GM19463 (cell line): ENCODE results near the gene PIAS3.
A peak's percentile ranks its signal among the peaks of the same experiment; 100 is the strongest.
"Not testable (repeated sequence)": the region's sequence is repeated elsewhere in the genome, so short reads cannot be mapped to it uniquely, and the experiment has no call there.

Experiments used
- ATAC-seq: cut with Tn5 transposase; IDR thresholded peaks from one replicate; pipeline ENCODE4 v1.9.1; 2021; ENCODE audit warnings: mild to moderate bottlenecking, moderate library complexity; ENCODE audit not compliant: unreplicated experiment

The PIAS3 gene

GRCh38 chr1:145877923-145878486 is 19.1 kb upstream of the PIAS3 start:
- ATAC-seq, result no peak

- ATAC-seq, result no peak
These were observed 15.8 kb upstream of the PIAS3 start for GRCh38 chr1:145874646-145875045.

GRCh38 chr1:145871994-145872924 is 13.4 kb upstream of the PIAS3 start:
- ATAC-seq, result no peak

- ATAC-seq, result no peak
These were observed 9.4 kb upstream of the PIAS3 start for GRCh38 chr1:145868232-145868631.

- no peak for ATAC-seq
These were observed 4.6 kb upstream of the PIAS3 start for GRCh38 chr1:145863282-145864018.

- peak; percentile 67 for ATAC-seq
These were observed 676 bp upstream of the PIAS3 start for GRCh38 chr1:145859491-145860023.

GRCh38 chr1:145858238-145858900 is 512 bp downstream of the PIAS3 start:
- ATAC-seq, result peak; percentile 17

GRCh38 chr1:145857170-145857569 is 1.7 kb downstream of the PIAS3 start:
- no peak for ATAC-seq

GRCh38 chr1:145855426-145855948 is 3.4 kb downstream of the PIAS3 start:
- no peak for ATAC-seq

GRCh38 chr1:145849356-145850160 is 9.3 kb downstream of the PIAS3 start:
- ATAC-seq, result no peak

GRCh38 chr1:145847827-145848226 is 11.1 kb downstream of the PIAS3 start:
- no peak for ATAC-seq

GRCh38 chr1:145846201-145846612 is 12.7 kb downstream of the PIAS3 start:
- no peak for ATAC-seq

- ATAC-seq, result peak; percentile 70
These were observed 13.2 kb downstream of the PIAS3 start, which contains the start of gene NUDT17 for GRCh38 chr1:145845514-145846161. Gene NUDT17, plus strand, starts transcription at chr1:145845630. Its CDS starts 11 bp downstream, at chr1:145845641.

- ATAC-seq, result peak; percentile 70
These were observed 13.8 kb downstream of the PIAS3 start for GRCh38 chr1:145845144-145845513.

GRCh38 chr1:145843031-145843430 is 15.8 kb downstream of the PIAS3 start:
- ATAC-seq, result no peak

GRCh38 chr1:145837656-145838055 is 21.2 kb downstream of the PIAS3 start:
- ATAC-seq, result no peak

GRCh38 chr1:145830810-145831209 is 28.1 kb downstream of the PIAS3 start:
- not testable (repeated sequence) for ATAC-seq

GRCh38 chr1:145828367-145829026 is 30.4 kb downstream of the PIAS3 start:
- ATAC-seq, result no peak

GRCh38 chr1:145827966-145828365 is 30.9 kb downstream of the PIAS3 start:
- no peak for ATAC-seq
